ENCODE results near the gene COL12A1. TPM values are rescaled to one million over a fixed set of nuclear protein-coding genes. Genes with fewer than 3 reads are reported as not detected.
A peak's percentile ranks its signal among the peaks of the same experiment; 100 is the strongest.

The COL12A1 gene
- total RNA-seq, 2 donors from 2014 or later = 5.5 to 18.4 TPM

GRCh38 chr6:75116946-75117345 lies 88.9 kb downstream of the COL12A1 start:
- ATAC-seq (no peak), DNase-seq (no peak)
- intact Hi-C loops (cut with DNase I, micrococcal nuclease) = no loop called here

- no peak for ATAC-seq
- intact Hi-C loops (cut with DNase I, micrococcal nuclease) = no loop called here
- DNase-seq = no peak
Observed at GRCh38 chr6:75115481-75115880, 90.4 kb downstream of the COL12A1 start.

GRCh38 chr6:75114806-75115205 lies 91.0 kb downstream of the COL12A1 start:
- intact Hi-C loops (cut with DNase I, micrococcal nuclease) = no loop called here
- no peak for DNase-seq
- ATAC-seq = no peak

- ATAC-seq = no peak
- intact Hi-C loops (cut with DNase I, micrococcal nuclease) = no loop called here
- DNase-seq = no peak
Observed at GRCh38 chr6:75114195-75114594, 91.7 kb downstream of the COL12A1 start.

- intact Hi-C loops (cut with DNase I, micrococcal nuclease) = no loop called here
- DNase-seq (no peak), ATAC-seq (no peak)
Observed at GRCh38 chr6:75113446-75113845, 92.4 kb downstream of the COL12A1 start.

- ATAC-seq (no peak), DNase-seq (no peak)
- intact Hi-C loops (cut with DNase I, micrococcal nuclease) = no loop called here
Observed at GRCh38 chr6:75109765-75110164, 96.1 kb downstream of the COL12A1 start.

GRCh38 chr6:75109022-75109421 lies 96.8 kb downstream of the COL12A1 start:
- no peak for ATAC-seq
- intact Hi-C loops (cut with DNase I, micrococcal nuclease) = no loop called here
- no peak for DNase-seq

- DNase-seq = no peak
- intact Hi-C loops (cut with DNase I, micrococcal nuclease) = no loop called here
- no peak for ATAC-seq
Observed at GRCh38 chr6:75108333-75108974, 97.4 kb downstream of the COL12A1 start.

GRCh38 chr6:75107913-75108312 lies 97.9 kb downstream of the COL12A1 start:
- intact Hi-C loops (cut with DNase I, micrococcal nuclease) = no loop called here
- DNase-seq = no peak
- ATAC-seq = no peak

GRCh38 chr6:75106426-75106825 lies 99.4 kb downstream of the COL12A1 start:
- intact Hi-C loops (cut with DNase I, micrococcal nuclease) = no loop called here

GRCh38 chr6:75103431-75103830 lies 102.4 kb downstream of the COL12A1 start:
- no peak for ATAC-seq
- intact Hi-C loops (cut with DNase I, micrococcal nuclease) = no loop called here
- DNase-seq = no peak

More at GRCh38 chr6:75106426-75106825, 99.4 kb downstream of the COL12A1 start:
- ATAC-seq (no peak), DNase-seq (no peak)

GRCh38 chr6:75102301-75102700 lies 103.6 kb downstream of the COL12A1 start:
- ATAC-seq = no peak
- DNase-seq = no peak
- intact Hi-C loops (cut with DNase I, micrococcal nuclease) = no loop called here

GRCh38 chr6:75101896-75102295 lies 104.0 kb downstream of the COL12A1 start:
- ATAC-seq (no peak), DNase-seq (no peak)
- intact Hi-C loops (cut with DNase I, micrococcal nuclease) = no loop called here

GRCh38 chr6:75098709-75099108 lies 107.1 kb downstream of the COL12A1 start:
- intact Hi-C loops (cut with DNase I, micrococcal nuclease) = no loop called here
- DNase-seq (peak; percentile 14 to 61), ATAC-seq (peak; percentile 47)

- intact Hi-C loops (cut with DNase I, micrococcal nuclease) = no loop called here
- ATAC-seq (no peak), DNase-seq (no peak)
Observed at GRCh38 chr6:75096966-75097365, 108.9 kb downstream of the COL12A1 start.

- intact Hi-C loops (cut with DNase I, micrococcal nuclease) = no loop called here
- ATAC-seq (no peak), DNase-seq (no peak)
Observed at GRCh38 chr6:75094614-75095200, 111.1 kb downstream of the COL12A1 start.

GRCh38 chr6:75091467-75092190 lies 114.2 kb downstream of the COL12A1 start:
- DNase-seq (no peak), ATAC-seq (no peak)
- intact Hi-C loops (cut with DNase I, micrococcal nuclease) = no loop called here

- intact Hi-C loops (cut with DNase I, micrococcal nuclease) = no loop called here
- DNase-seq = no peak
- ATAC-seq = no peak
Observed at GRCh38 chr6:75090576-75090975, 115.3 kb downstream of the COL12A1 start.

GRCh38 chr6:75089921-75090320 lies 115.9 kb downstream of the COL12A1 start:
- no peak for ATAC-seq
- intact Hi-C loops (cut with DNase I, micrococcal nuclease) = no loop called here
- no peak for DNase-seq

- intact Hi-C loops (cut with DNase I, micrococcal nuclease) = no loop called here
- DNase-seq (no peak), ATAC-seq (no peak)
Observed at GRCh38 chr6:75089151-75089897, 116.5 kb downstream of the COL12A1 start.

Measured in left colon (tissue), 2 donors.